Suprapubic skin (tissue), 3 donors: ENCODE results near the gene PGAP1.

ENCODE experiments used
- POLR2AphosphoS5 ChIP-seq, 3 donors: sonication (generic); formaldehyde crosslinking; IDR thresholded peaks; one replicate each; pipeline ENCODE4 v1.6.1; 2017; ENCODE audit warnings: antibody characterized with exemption in 3 of 3
- TF ChIP-seq, protein P1 (sequence below), 2 donors: fragments of 200-600 bp in 1 of 2; fragments of 450-650 bp in 1 of 2; sonication (generic) in 1 of 2; IDR thresholded peaks; one replicate each; pipeline ENCODE4 v1.5.1; 2016 to 2019; ENCODE audit warnings: antibody characterized with exemption in 2 of 2, mild to moderate bottlenecking in 1 of 2, moderate library complexity in 1 of 2

DNA sequence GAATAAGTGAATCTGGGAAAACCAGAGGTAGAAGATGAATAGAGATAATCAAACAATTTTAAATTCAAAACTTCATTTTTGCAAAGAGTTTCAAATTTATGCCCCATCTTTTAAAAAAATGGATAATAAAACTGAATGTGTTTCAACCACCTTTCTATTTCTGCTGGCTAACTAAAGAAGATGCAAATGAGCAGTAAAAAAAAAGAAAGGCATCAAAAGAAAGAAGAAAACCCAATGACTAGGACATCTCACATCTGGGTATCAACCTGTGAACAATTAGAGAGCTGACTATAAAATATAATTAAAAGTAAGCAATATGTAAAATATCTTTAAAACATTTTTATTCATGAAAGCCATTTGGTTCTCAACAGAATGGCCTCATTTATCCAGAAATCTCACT lies 2.5 kb downstream of the PGAP1 start:
- TF ChIP-seq, protein P1, sequence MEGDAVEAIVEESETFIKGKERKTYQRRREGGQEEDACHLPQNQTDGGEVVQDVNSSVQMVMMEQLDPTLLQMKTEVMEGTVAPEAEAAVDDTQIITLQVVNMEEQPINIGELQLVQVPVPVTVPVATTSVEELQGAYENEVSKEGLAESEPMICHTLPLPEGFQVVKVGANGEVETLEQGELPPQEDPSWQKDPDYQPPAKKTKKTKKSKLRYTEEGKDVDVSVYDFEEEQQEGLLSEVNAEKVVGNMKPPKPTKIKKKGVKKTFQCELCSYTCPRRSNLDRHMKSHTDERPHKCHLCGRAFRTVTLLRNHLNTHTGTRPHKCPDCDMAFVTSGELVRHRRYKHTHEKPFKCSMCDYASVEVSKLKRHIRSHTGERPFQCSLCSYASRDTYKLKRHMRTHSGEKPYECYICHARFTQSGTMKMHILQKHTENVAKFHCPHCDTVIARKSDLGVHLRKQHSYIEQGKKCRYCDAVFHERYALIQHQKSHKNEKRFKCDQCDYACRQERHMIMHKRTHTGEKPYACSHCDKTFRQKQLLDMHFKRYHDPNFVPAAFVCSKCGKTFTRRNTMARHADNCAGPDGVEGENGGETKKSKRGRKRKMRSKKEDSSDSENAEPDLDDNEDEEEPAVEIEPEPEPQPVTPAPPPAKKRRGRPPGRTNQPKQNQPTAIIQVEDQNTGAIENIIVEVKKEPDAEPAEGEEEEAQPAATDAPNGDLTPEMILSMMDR (IDR thresholded peaks at IDR 0.05), result no peak
- no peak for TF ChIP-seq POLR2AphosphoS5 (IDR thresholded peaks at IDR 0.05)
